GM12872 (cell line): ENCODE data around the gene ECSIT.

Experiments used
- CTCF ChIP-seq: IDR thresholded peaks from 3 replicates; pipeline ENCODE4 v1.5.1; 2011; ENCODE audit warnings: low read depth, mild to moderate bottlenecking, low read length, moderate library complexity; ENCODE audit not compliant: insufficient read depth

The ECSIT gene

DNA sequence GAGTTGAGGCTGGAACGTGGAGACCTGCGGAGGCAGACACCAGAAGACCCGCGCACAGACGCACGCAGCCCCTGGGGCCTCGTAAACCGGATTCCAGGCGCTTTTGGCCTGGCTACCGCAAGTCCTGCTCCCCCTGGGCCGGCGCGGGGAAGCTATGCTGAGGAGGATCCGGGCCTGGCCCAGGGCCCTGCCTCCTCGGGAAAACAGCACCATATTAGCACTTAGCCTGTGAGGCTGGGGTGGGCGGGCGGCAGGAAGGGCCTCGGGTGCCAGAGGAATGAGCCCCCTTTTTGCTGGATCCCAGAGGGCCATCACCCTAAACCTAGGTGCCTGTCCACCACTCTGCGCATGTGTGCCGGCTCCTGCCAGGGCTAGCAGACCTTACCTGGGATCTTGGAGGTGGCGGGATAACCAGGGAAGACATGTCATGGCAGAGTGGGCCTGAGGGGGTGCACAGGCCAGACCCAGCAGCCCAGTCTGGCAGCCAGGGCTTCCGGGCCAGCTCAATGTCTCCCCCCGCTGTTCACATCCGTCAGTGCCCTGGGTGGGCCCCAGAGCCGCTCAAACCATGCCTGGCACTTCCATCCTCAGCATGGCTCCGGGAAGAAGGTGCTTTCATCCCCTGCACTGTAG is 22.8 kb upstream of the ECSIT start:
- TF ChIP-seq CTCF, result peak; percentile 50

DNA sequence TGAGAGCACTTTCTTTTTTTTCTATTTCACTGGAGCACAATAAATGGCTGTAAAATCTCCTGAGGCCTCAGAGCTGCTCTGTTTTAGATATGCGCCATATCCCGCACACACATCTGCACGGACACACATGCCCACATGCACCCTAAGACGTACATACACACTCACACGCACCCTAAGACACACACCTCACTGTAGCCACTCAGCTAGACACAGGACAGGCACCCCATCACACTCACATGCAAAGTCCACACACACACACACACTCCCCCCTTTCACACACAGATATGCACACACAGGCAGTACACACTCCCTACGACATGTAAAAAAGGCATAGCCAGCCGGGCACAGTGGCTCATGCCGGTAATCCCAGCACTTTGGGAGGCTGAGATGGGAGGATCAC is 21.3 kb upstream of the ECSIT start:
- no peak for TF ChIP-seq CTCF

DNA sequence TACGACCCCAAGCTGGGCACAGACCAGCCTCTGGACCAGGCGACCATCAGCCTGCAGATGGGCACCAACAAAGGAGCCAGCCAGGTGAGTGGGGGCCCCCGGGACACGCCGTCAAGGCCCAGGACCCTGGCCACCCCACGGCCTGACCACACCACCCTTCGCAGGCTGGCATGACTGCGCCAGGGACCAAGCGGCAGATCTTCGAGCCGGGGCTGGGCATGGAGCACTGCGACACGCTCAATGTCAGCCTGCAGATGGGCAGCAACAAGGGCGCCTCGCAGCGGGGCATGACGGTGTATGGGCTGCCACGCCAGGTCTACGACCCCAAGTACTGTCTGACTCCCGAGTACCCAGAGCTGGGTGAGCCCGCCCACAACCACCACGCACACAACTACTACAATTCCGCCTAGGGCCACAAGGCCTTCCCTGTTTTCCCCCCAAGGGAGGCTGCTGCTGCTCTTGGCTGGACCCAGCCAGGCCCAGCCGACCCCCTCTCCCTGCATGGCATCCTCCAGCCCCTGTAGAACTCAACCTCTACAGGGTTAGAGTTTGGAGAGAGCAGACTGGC is 20.5 kb upstream of the ECSIT start:
- TF ChIP-seq CTCF, result no peak

DNA sequence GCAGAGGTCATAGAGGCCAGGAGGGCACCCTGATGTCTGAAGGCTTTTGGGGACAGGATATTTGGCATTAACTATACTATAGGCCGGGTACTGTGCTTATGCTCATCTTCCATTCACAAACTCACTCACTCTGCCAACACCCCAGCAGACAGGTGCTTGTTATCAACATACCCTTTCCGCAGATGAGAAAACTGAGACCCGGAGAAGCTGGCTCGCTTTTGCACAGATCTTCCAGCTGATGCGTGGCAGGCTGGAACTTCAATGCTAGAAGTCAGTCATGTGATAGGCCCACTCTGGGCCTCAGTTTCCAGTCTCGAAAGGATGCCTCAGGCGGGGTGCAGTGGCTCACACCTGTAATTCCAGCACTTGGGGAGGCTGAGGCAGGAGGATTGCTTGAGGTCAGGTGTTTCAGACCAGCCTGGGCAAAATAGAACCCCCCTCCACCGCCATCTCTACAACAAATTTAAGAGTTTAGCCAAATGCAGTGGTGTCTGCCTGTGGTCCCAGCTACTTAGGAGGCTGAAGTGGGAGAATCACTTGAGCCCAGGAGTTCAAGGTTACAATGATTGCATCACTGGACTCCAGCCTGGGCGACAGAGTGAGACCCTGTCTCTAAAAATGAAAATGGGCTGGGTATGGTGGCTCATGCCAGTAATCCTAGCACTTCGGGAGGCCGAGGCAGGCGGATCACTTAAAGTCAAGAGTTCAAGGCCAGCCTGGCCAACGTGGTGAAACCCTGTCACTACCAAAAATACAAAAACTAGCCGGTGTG is 19.2 kb upstream of the ECSIT start:
- no peak for TF ChIP-seq CTCF

- no peak for TF ChIP-seq CTCF
These were observed 12.3 kb upstream of the ECSIT start for GRCh38 chr19:11541238-11541637.

DNA sequence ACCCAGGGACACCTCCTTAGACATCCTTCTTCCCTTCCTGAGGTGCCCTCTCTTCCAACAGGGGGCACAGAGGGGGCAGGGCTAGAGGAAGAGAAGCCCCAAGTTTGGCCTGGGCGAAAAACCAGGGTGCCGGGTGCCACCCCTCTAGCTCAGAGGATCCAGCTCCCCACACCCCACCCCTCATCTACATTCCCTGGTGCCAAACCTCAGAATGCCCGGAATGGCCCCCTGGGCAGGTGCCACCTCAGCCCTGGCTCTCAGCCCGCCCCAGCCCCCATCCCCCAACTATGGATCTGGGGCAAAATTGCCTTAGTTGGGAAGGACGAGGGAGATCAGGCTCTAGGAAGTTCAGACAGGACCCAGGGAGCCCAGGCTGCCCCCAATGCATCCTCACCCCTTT is 11.7 kb upstream of the ECSIT start:
- TF ChIP-seq CTCF, result no peak

- no peak for TF ChIP-seq CTCF
These were observed 10.8 kb upstream of the ECSIT start for GRCh38 chr19:11539495-11540365.
